Measurements from ENCODE around the gene FNIP2.
"Not testable (repeated sequence)": the region's sequence is repeated elsewhere in the genome, so short reads cannot be mapped to it uniquely, and the experiment has no call there.

Gene FNIP2

GRCh38 chr4:158865520-158866177 is 96.8 kb downstream of the FNIP2 start:
- H3K4me3 ChIP-seq (ENCODE audit: low read depth, low read length), result no peak overlapping the region

- no peak overlapping the region for H3K4me3 ChIP-seq (ENCODE audit: low read depth, low read length)
Measured at GRCh38 chr4:158869001-158869400, 100.2 kb downstream of the FNIP2 start.

- no peak overlapping the region for H3K4me3 ChIP-seq (ENCODE audit: low read depth, low read length)
Measured at GRCh38 chr4:158869761-158870160, 100.9 kb downstream of the FNIP2 start.

GRCh38 chr4:158870282-158870625 is 101.4 kb downstream of the FNIP2 start:
- no peak overlapping the region for H3K4me3 ChIP-seq (ENCODE audit: low read depth, low read length)

- H3K4me3 ChIP-seq (ENCODE audit: low read depth, low read length), result no peak overlapping the region
Measured at GRCh38 chr4:158870626-158871334, 102.0 kb downstream of the FNIP2 start.

GRCh38 chr4:158871335-158871724 is 102.5 kb downstream of the FNIP2 start:
- no peak overlapping the region for H3K4me3 ChIP-seq (ENCODE audit: low read depth, low read length)

- no peak overlapping the region for H3K4me3 ChIP-seq (ENCODE audit: low read depth, low read length)
Measured at GRCh38 chr4:158873795-158874401, 105.1 kb downstream of the FNIP2 start.

GRCh38 chr4:158875026-158875425 is 106.2 kb downstream of the FNIP2 start:
- H3K4me3 ChIP-seq (ENCODE audit: low read depth, low read length), result no peak overlapping the region

GRCh38 chr4:158875455-158875854 is 106.6 kb downstream of the FNIP2 start:
- H3K4me3 ChIP-seq (ENCODE audit: low read depth, low read length), result no peak overlapping the region

GRCh38 chr4:158877069-158877468 is 108.2 kb downstream of the FNIP2 start:
- no peak overlapping the region for H3K4me3 ChIP-seq (ENCODE audit: low read depth, low read length)

GRCh38 chr4:158882142-158882541 is 113.3 kb downstream of the FNIP2 start:
- not testable (repeated sequence) for H3K4me3 ChIP-seq (ENCODE audit: low read depth, low read length)

GRCh38 chr4:158884280-158884679 is 115.5 kb downstream of the FNIP2 start:
- no peak overlapping the region for H3K4me3 ChIP-seq (ENCODE audit: low read depth, low read length)

- H3K4me3 ChIP-seq (ENCODE audit: low read depth, low read length), result no peak overlapping the region
Measured at GRCh38 chr4:158885564-158885963, 116.7 kb downstream of the FNIP2 start.

- no peak overlapping the region for H3K4me3 ChIP-seq (ENCODE audit: low read depth, low read length)
Measured at GRCh38 chr4:158890294-158890693, 121.5 kb downstream of the FNIP2 start.

GRCh38 chr4:158891256-158891655 is 122.4 kb downstream of the FNIP2 start:
- no peak overlapping the region for H3K4me3 ChIP-seq (ENCODE audit: low read depth, low read length)

GRCh38 chr4:158894826-158895225 is 126.0 kb downstream of the FNIP2 start:
- no peak overlapping the region for H3K4me3 ChIP-seq (ENCODE audit: low read depth, low read length)

GRCh38 chr4:158895797-158896576 is 127.2 kb downstream of the FNIP2 start:
- H3K4me3 ChIP-seq (ENCODE audit: low read depth, low read length), result no peak overlapping the region

GRCh38 chr4:158896577-158897238 is 127.9 kb downstream of the FNIP2 start:
- not testable (repeated sequence) for H3K4me3 ChIP-seq (ENCODE audit: low read depth, low read length)

- H3K4me3 ChIP-seq (ENCODE audit: low read depth, low read length), result not testable (repeated sequence)
Measured at GRCh38 chr4:158900408-158900807, 131.6 kb downstream of the FNIP2 start.

- H3K4me3 ChIP-seq (ENCODE audit: low read depth, low read length), result not testable (repeated sequence)
Measured at GRCh38 chr4:158902280-158903078, 133.7 kb downstream of the FNIP2 start.

Measured in iPS-11a (cell line).